ENCODE measurements around the gene CWC15.

DNA sequence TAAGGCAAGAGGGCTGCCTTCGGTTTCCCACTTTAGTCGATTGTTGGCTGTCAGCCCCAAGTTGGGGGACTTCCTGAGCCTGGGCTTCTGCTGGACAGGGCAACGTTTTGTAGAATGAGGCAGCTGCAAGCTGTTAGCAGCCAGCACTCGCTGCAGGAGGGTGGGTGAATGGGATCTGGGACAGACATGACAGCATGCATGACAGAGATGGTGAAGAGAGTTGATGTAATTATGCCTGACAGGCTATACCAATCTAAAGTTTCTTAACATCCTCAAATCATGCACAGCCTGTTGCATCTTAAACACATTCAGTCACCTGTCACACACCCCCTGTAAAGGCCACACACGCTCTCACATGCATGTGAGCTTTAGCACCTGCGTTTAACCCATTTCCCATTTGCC is 49.2 kb downstream of the CWC15 start:
- TF ChIP-seq CTCF (IDR thresholded peaks at IDR 0.05) (no peak), POLR2AphosphoS5 (IDR thresholded peaks at IDR 0.05) (peak in 1 of 2 donors; percentile 19), EP300 (IDR thresholded peaks at IDR 0.05) (no peak), POLR2A (IDR thresholded peaks at IDR 0.05) (no peak)

Data from upper lobe of left lung (tissue), 4 donors.